Fibroblast of gingiva (primary cell): ENCODE data around the gene SELENOM.
"Not testable (repeated sequence)": the region's sequence is repeated elsewhere in the genome, so short reads cannot be mapped to it uniquely, and the experiment has no call there.

Experiments used
- DNase-seq: peaks from one replicate; pipeline ENCODE4 v3.0.0-alpha.2; 2011; ENCODE audit warnings: low read depth

The SELENOM gene

GRCh38 chr22:31105282-31105929 lies 2.0 kb downstream of the SELENOM start:
- no peak for DNase-seq

- DNase-seq, result no peak
These were observed 2.5 kb downstream of the SELENOM start for GRCh38 chr22:31104869-31105268.

- DNase-seq, result no peak
These were observed 3.3 kb downstream of the SELENOM start for GRCh38 chr22:31103899-31104694.

GRCh38 chr22:31103111-31103510 lies 4.3 kb downstream of the SELENOM start:
- DNase-seq, result no peak

- DNase-seq, result peak; percentile 99
These were observed 4.8 kb downstream of the SELENOM start for GRCh38 chr22:31102441-31103081.

- DNase-seq, result no peak
These were observed 6.4 kb downstream of the SELENOM start for GRCh38 chr22:31100762-31101525.

- DNase-seq, result no peak
These were observed 7.3 kb downstream of the SELENOM start for GRCh38 chr22:31099841-31100761.

- DNase-seq, result peak; percentile 73
These were observed 8.0 kb downstream of the SELENOM start for GRCh38 chr22:31099386-31099785.

GRCh38 chr22:31098632-31099110 lies 8.7 kb downstream of the SELENOM start:
- no peak for DNase-seq

- DNase-seq, result no peak
These were observed 9.3 kb downstream of the SELENOM start for GRCh38 chr22:31097941-31098631.

GRCh38 chr22:31097539-31097938 lies 9.8 kb downstream of the SELENOM start:
- not testable (repeated sequence) for DNase-seq

- no peak for DNase-seq
These were observed 10.6 kb downstream of the SELENOM start for GRCh38 chr22:31096657-31097279.

- no peak for DNase-seq
These were observed 11.6 kb downstream of the SELENOM start for GRCh38 chr22:31095637-31096249.

GRCh38 chr22:31094741-31095140 lies 12.6 kb downstream of the SELENOM start:
- peak; percentile 0 for DNase-seq

- peak; percentile 0 for DNase-seq
These were observed 13.3 kb downstream of the SELENOM start for GRCh38 chr22:31094021-31094551.

GRCh38 chr22:31093086-31093850 lies 14.1 kb downstream of the SELENOM start:
- no peak for DNase-seq

- DNase-seq, result peak; percentile 0
These were observed 15.2 kb downstream of the SELENOM start for GRCh38 chr22:31092161-31092560.
